MM.1S (cell line): ENCODE measurements around the gene P2RY6.

Source experiments
- CTCF ChIP-seq: fragments of 300-600 bp; sonication (generic); IDR thresholded peaks from 2 replicates; pipeline ENCODE4 v1.5.1; 2016; ENCODE audit warnings: antibody characterized with exemption, low read length, mixed read lengths
- EZH2phosphoT487 ChIP-seq: fragments of 300-600 bp; sonication (generic); IDR thresholded peaks from 2 replicates; pipeline ENCODE4 v1.6.1; 2018; ENCODE audit warnings: antibody characterized with exemption, low read length

DNA sequence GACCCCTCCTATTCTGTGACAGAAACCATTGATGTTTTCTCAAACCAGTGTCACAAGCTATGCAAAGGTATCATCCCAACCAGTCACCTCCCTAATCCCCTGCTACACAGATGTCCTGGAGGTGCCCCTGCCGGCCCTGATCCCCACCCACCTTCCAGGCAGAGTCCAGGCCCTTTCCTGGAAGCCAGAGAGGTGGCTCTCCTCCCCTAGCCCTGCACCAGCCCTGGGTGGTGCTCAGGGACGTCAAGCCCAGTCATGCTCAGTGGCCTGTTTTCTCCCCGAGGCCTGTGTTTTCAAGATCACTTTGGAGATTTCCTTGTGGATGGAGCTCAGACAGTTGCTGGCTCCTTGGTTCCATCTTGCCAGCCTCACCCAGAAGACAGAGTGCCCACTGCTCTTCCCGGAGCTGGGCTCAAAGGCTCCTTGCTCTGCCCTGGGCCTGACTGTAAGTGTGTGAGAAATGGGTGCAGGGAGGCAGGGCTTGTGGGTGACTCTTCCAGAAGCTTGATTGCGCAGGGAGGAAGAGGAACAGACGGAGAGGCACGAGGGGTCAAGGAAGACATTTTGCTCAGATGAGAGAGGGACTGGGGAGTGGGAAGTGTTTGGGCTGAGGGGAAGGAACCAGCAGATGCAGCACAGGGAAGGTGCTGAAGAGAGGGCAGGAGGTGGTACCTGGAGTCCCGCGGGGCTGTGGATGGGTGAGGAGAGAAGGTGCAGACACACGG is 11.3 kb downstream of the P2RY6 start:
- TF ChIP-seq CTCF (no peak), EZH2phosphoT487 (no peak)
